OCI-LY1 (cell line): ENCODE results near the gene KCTD20.
"Not testable (repeated sequence)": the region's sequence is repeated elsewhere in the genome, so short reads cannot be mapped to it uniquely, and the experiment has no call there.

Source experiments
- CTCF ChIP-seq: fragments of 200-600 bp; sonication (generic), shearing (Covaris generic); IDR thresholded peaks from 2 replicates; pipeline ENCODE4 v1.5.1; 2017; ENCODE audit warnings: mild to moderate bottlenecking, antibody characterized with exemption, low read length, moderate library complexity, mixed read lengths
- EZH2 ChIP-seq: fragments of 200-600 bp; sonication (generic), shearing (Covaris generic); IDR thresholded peaks from 2 replicates; pipeline ENCODE4 v1.8.0; 2017; ENCODE audit warnings: borderline replicate concordance, mixed run types, mild to moderate bottlenecking, antibody characterized with exemption, low read length, moderate library complexity, mixed read lengths

GRCh38 chr6:36452897-36453296, 10.1 kb downstream of the KCTD20 start:
- TF ChIP-seq EZH2, CTCF: not testable (repeated sequence)
